Neural progenitor cell (in vitro differentiated cells): ENCODE data around the gene DPYSL5.

Experiments
- CTCF ChIP-seq: fragments of 200-600 bp; sonication (generic); IDR thresholded peaks from 2 replicates; pipeline ENCODE4 v1.5.1; 2017; ENCODE audit warnings: antibody characterized with exemption, mild to moderate bottlenecking
- EZH2 ChIP-seq: fragments of 200-600 bp; sonication (generic); IDR thresholded peaks from 2 replicates; pipeline ENCODE4 v1.6.1; 2017; ENCODE audit warnings: antibody characterized with exemption, mild to moderate bottlenecking, moderate library complexity

GRCh38 chr2:26978061-26978596 is 130.2 kb downstream of the DPYSL5 start:
- TF ChIP-seq CTCF (no peak), EZH2 (no peak)
